Esophagus (tissue), 2 donors: ENCODE data around the gene NKX1-2. TPM values are rescaled to one million over a fixed set of nuclear protein-coding genes. Genes with fewer than 3 reads are reported as not detected.

Experiments
- H3K27ac ChIP-seq, 2 donors: one replicate each; pipeline ENCODE4 v1.5.1; 2013; ENCODE audit warnings: low read depth in 2 of 2, mild to moderate bottlenecking in 2 of 2, inconsistent platforms in 1 of 2, low read length in 1 of 2, moderate library complexity in 1 of 2
- H3K27me3 ChIP-seq, 2 donors: one replicate each; pipeline ENCODE4 v1.6.1; 2013; ENCODE audit warnings: low read length in 2 of 2, control low read depth in 1 of 2, mild to moderate bottlenecking in 1 of 2; ENCODE audit not compliant: insufficient read depth in 2 of 2, control insufficient read depth in 1 of 2
- H3K36me3 ChIP-seq, 2 donors: one replicate each; pipeline ENCODE4 v1.6.1; 2013; ENCODE audit warnings: low read length in 1 of 2; ENCODE audit not compliant: control insufficient read depth in 2 of 2, insufficient read depth in 2 of 2
- H3K4me1 ChIP-seq, 2 donors: one replicate each; pipeline ENCODE4 v1.6.1; 2013; ENCODE audit warnings: low read length in 1 of 2; ENCODE audit not compliant: control insufficient read depth in 2 of 2, insufficient read depth in 2 of 2
- H3K4me3 ChIP-seq, 2 donors: one replicate each; pipeline ENCODE4 v1.5.1; 2013; ENCODE audit warnings: low read length in 2 of 2, mild to moderate bottlenecking in 2 of 2, low read depth in 1 of 2, moderate library complexity in 1 of 2
- H3K9me3 ChIP-seq, 2 donors: one replicate each; pipeline ENCODE4 v1.6.1; 2013; ENCODE audit warnings: mild to moderate bottlenecking in 2 of 2, low read depth in 1 of 2, low read length in 1 of 2, moderate library complexity in 1 of 2; ENCODE audit not compliant: control insufficient read depth in 2 of 2, insufficient read depth in 1 of 2
- WGBS, 2 donors: extraction: QIAGEN DNeasy Blood & Tissue Kit; methylation state at CpG; one replicate each; pipeline ENCODE4 v1.1.7; 2013; 5-methylcytosine and 5-hydroxymethylcytosine counted together
- polyA plus RNA-seq, 2 donors: library from polyadenylated mRNA; stranded (reverse); fragments of 200-250 nt; gene quantifications; one replicate each; pipeline ENCODE4 v1.2.3, GENCODE V29; 2013
- donor health status: healthy with polysubstance abuse.
- donor health status: Bipolar disorder and iron deficiency.

The NKX1-2 gene
- polyA plus RNA-seq, 2 donors, result 0.33 to 0.35 TPM

DNA sequence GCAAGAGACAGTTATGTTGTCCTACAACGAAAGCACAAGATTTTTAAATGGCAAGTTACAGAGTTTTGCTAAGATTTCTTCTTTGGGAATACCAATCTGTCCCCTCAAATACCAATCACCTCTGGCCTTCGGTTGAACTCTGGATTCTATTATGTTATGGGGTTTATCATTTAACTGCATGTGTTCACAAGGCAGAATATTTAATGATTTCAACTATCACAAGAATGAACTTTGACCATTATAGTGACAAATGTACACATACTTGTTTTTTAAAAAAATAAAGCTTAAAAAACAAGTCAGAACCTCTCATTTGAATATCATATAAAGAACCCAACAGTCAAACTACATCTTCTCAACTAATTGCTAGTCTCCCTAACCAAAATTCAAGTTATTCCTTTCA, 42.4 kb downstream of the NKX1-2 start:
- Histone ChIP-seq H3K36me3 (peaks cover 0 to 9% of the 10 kb centered on the region in 2 donors), H3K27ac (no peak overlapping the region), H3K27me3 (no peaks in the 10 kb centered on the region), H3K4me3 (no peak overlapping the region), H3K9me3 (no peaks in the 10 kb centered on the region), H3K4me1 (no peaks in the 10 kb centered on the region)
- 77 to 97% methylated on average over 2 of the region's 2 CpGs for WGBS, 2 donors

- Histone ChIP-seq H3K36me3 (peaks cover 2 to 9% of the 10 kb centered on the region in 2 donors), H3K4me3 (no peak overlapping the region), H3K9me3 (no peaks in the 10 kb centered on the region), H3K4me1 (no peaks in the 10 kb centered on the region), H3K27me3 (no peaks in the 10 kb centered on the region), H3K27ac (no peak overlapping the region)
- WGBS, 2 donors, result 57% methylated on average over 8 of the region's 8 CpGs
Measured at GRCh38 chr10:124403548-124403947, 46.3 kb downstream of the NKX1-2 start.

DNA sequence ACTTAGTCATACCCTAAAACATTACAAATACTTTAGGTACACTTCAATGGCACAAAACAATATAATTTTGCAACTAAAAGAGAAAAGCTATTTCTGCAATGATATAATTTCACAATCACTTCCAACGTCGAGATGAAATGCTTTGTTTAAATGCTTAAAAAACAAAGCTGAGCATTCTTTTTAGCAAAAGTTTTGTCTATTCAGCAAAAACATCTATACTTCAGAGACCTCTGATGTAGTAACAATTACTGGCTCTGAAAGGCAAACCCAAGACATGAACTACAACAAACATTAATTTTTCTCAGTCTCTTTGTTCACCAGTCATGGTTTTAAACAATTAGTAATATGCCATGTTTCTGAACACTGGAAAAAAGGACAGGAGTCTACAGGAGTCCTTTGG, 47.6 kb downstream of the NKX1-2 start:
- Histone ChIP-seq H3K36me3 (peaks cover 6 to 15% of the 10 kb centered on the region in 2 donors), H3K4me1 (no peaks in the 10 kb centered on the region), H3K9me3 (no peaks in the 10 kb centered on the region), H3K27me3 (no peaks in the 10 kb centered on the region), H3K27ac (no peak overlapping the region), H3K4me3 (no peak overlapping the region)
- WGBS, 2 donors, result 60 to 80% methylated on average over 2 of the region's 2 CpGs

- H3K27ac ChIP-seq, result no peak overlapping the region
- no peaks in the 10 kb centered on the region for H3K9me3 ChIP-seq
- H3K27me3 ChIP-seq, result no peaks in the 10 kb centered on the region
- H3K4me1 ChIP-seq, result no peaks in the 10 kb centered on the region
- peaks cover 6 to 15% of the 10 kb centered on the region in 2 donors for H3K36me3 ChIP-seq
- H3K4me3 ChIP-seq, result no peak overlapping the region
- 97% methylated on average over 5 of the region's 5 CpGs for WGBS, 2 donors
Measured at GRCh38 chr10:124401633-124402032, 48.2 kb downstream of the NKX1-2 start.

Other genes with a start within 250 kb of the NKX1-2 start
- 10 to 100 TPM; 46.3 to 99.7 TPM for gene OAT, start 31.1 kb downstream of the NKX1-2 start, polyA plus RNA-seq
- gene LHPP, start 11.8 kb upstream of the NKX1-2 start, polyA plus RNA-seq, result 10 to 100 TPM; 23.0 to 23.4 TPM